HG02981 (cell line): ENCODE measurements around the gene TTN.

Experiments
- ATAC-seq: cut with Tn5 transposase; IDR thresholded peaks from one replicate; pipeline ENCODE4 v1.9.1; 2021; ENCODE audit warnings: mild to moderate bottlenecking, moderate library complexity; ENCODE audit not compliant: unreplicated experiment

TTN gene

DNA sequence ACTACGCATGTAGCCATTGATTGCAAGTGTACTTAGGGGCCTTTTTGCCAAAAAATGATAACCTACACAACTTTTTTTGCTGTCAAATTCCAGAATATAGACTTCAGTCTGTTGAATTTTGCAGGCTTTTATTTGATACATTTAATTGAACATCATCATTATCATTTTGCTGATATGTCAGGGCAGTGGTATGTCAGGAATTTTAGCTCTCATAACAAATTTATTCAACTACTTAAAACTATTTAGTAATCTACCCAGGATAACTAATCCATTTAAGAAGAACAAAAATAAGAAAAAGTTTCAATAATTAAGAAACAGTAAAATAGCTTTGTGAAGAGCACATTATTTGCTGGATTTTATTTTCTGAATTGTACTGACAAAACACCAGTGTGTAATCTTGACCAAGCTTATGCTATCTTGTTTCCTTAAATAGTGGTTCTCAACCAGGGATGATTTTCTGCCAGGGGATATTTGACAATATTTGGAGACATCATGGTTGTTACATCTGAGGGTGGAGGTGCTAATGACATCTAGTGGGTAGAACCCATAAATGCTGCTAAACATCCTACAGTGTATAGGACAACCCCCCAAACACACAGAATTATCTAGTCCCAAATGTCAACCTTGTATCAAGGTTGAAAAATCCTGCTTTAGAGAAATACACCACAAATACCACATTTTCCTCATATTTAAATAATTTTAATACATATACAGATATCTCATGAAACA, 12.1 kb upstream of the TTN start:
- no peak for ATAC-seq

- no peak for ATAC-seq
These were observed 4.7 kb upstream of the TTN start for GRCh38 chr2:178811901-178812300.

DNA sequence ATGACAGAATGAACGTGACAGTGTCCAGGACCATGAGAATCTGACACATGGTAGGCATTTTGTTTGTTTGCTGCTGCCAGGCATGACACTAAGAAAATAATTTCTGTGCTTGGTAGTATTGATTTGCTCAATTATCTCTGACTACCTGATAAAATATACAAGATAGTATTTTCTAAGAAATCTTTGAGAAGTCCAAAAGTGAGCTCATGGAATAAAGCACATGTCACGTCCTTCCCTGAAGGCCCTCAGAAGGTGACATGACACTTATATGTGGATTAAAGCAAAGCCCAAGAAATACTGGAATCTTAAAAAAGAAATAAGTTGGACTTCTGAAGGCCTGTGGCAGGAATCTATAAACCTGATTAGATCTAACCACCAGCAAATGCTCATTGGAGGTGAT, 3.8 kb upstream of the TTN start:
- no peak for ATAC-seq

GRCh38 chr2:178810422-178810821, 3.2 kb upstream of the TTN start:
- ATAC-seq, result no peak

DNA sequence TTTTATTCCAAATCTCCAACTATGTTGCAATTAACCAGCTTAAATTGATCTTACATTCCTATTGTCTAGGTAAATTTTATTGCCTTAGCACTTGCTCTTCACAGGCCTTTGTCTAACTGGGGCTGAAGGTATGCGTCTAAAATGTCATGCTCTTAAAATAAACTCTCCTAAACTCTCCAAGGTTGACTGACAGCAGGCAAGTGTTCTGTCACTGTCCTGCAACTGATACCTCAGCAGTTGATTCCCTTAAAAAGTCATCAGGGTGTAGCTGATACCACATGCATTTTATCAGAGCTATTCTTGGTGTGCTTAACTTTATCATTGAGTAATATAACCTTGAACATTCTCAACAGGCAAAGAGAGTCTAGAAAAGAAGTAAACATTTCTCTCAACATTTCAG, 680 bp downstream of the TTN start:
- no peak for ATAC-seq

GRCh38 chr2:178805457-178805856, 1.8 kb downstream of the TTN start:
- no peak for ATAC-seq

GRCh38 chr2:178804791-178805190, 2.4 kb downstream of the TTN start:
- no peak for ATAC-seq

GRCh38 chr2:178800510-178800909, 6.7 kb downstream of the TTN start:
- ATAC-seq, result no peak

DNA sequence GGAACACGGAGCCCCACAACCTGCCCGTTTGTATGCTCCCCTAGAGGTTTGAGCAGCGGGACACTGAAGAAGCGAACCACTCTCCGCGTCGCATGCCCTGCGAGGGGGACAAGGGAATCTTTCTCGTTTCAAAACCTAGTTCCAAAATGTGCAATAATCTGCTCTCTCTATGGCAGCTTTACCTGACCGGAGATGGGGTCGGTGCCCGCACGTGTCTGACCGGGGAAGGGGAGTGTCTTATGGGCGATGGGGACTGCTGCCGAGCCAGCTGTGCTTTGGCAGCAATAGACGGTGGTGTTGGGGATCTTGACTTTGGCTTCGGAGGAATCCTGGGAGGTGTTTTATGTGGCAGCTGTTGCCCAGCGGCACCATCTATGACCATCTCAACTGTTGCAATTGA, 7.9 kb downstream of the TTN start:
- no peak for ATAC-seq

GRCh38 chr2:178796079-178796677, 11.0 kb downstream of the TTN start:
- ATAC-seq, result no peak

- no peak for ATAC-seq
These were observed 19.3 kb downstream of the TTN start for GRCh38 chr2:178787934-178788333.

GRCh38 chr2:178787155-178787554, 20.1 kb downstream of the TTN start:
- ATAC-seq, result no peak

- no peak for ATAC-seq
These were observed 23.3 kb downstream of the TTN start for GRCh38 chr2:178783889-178784288.

DNA sequence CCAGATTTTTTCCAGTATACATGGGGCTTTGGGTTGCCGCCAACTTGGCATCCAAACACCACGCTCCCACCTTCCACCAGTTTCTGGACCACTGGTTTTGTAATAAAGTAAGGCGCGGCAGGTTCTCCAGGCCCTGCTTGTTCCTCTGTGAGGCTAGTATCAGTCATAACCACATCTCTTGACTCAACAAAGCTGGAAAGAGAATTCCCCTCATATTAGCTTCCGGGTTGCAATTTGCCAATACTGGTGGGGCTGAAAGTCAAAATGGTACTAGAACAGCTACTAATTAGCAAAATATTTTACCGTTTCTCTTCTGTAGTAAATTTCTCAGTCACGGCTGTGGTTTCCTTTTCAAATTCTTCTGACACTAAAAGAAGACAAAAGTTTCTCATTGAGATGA, 25.0 kb downstream of the TTN start:
- peak; percentile 48 for ATAC-seq

- ATAC-seq, result no peak
These were observed 29.6 kb downstream of the TTN start for GRCh38 chr2:178777577-178777976.

DNA sequence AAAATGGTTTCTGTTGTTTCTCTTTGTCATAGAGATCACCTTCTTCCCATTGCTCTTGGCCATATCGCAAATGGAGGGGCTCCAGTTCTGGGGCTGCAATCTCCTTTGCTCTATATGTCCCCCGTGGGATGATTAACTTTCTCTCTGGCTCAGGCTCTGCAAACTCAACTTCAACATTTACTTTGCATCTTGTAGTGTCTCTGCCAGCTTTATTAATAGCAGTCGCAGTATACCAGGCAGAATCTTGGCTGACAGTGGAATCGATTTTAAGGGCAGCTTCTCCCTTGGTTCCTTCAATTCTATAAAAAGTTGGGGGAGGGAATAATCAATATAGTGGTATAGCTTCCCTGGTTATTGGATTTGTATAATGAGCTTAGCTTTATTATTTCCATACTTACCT, 30.5 kb downstream of the TTN start:
- ATAC-seq, result no peak

- ATAC-seq, result no peak
These were observed 31.2 kb downstream of the TTN start for GRCh38 chr2:178775975-178776374.

- no peak for ATAC-seq
These were observed 36.7 kb downstream of the TTN start for GRCh38 chr2:178770518-178770917.

DNA sequence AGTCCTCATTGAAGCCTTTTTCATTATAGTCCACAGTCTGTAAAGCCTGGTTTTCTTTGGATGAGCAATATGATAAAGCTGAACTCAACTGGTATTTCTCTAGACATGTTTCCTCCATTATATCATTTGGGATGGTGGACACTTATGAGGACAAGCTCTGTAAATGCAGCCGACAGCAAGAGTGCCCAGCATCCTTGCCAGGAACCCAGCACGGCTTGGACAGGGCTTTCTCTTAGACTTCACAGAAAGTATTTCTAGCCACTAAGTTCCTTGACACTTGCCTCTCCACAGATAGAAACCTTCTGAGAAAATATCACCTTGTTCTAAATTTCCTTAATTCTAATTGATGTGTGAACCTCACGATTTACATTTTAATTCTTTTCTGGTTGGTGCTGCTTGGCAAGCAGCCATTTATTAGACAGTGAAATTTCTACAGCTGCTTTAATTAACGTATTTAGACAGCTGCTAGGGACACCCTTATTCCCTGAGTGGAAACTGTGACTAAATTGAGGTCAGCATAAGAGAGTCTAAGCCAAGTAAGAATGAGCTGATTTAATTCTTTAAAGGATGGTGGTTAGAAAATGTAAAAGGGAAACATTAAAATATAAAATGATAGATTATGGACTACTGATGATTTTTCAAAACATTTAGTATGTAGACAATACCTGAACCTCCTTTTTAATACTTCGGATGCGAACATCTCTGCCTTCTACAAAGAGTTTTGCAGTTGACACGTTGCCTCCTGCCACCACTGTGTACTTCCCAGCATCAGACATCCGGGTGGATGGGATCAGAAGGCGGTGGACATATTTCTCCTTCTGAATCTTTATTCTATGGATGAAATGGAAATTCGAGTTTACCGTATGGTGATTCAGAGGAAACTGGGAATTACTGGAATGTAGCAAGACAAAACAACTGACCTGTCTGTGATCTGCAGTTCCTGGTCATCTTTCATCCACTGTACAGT, 39.8 kb downstream of the TTN start:
- no peak for ATAC-seq

GRCh38 chr2:178764097-178764496, 43.1 kb downstream of the TTN start:
- ATAC-seq, result no peak

DNA sequence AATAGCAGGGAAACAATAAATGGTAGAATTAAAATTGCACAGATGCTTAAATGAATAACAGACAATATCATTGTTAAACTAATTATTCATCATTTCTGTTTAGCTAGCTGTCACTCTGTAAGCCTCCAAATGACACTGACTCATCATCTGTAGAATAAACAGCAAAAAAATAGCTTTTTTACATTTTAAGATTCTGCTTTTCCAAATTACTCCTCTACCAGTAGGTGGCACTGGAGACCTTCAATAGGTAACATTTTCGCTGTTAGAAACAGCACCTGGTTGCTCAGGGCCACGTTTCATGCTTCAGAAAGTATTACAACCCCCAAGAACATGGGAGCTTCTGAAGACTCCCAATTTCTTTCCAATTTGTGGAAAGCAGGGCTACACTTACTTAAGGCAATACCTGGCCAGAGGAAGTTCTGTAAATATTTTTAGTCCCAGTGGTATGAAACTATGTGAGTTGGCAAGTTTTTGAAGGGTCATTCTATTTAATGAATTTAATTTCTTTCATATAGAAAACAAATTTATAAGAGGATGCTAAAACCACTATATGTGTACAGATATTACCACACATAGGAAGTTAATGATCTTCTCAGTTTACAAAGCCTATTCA, 45.4 kb downstream of the TTN start:
- ATAC-seq, result peak; percentile 68
